Endodermal cell (in vitro differentiated cells): Measurements from ENCODE around the gene PTPRT. TPM values are rescaled to one million over a fixed set of nuclear protein-coding genes. Genes with fewer than 3 reads are reported as not detected.

Experiments used
- DNase-seq: peaks from one replicate; pipeline ENCODE4 v3.0.0-alpha.2; 2017
- H3K27ac ChIP-seq: 2 replicates; pipeline ENCODE4 v1.5.1; 2013; ENCODE audit warnings: mild to moderate bottlenecking, low read depth, low read length, moderate library complexity
- H3K27me3 ChIP-seq: 2 replicates; pipeline ENCODE4 v1.6.1; 2013; ENCODE audit warnings: mild to moderate bottlenecking, low read length, moderate library complexity; ENCODE audit not compliant: insufficient read depth, control insufficient read depth, poor library complexity, severe bottlenecking
- H3K36me3 ChIP-seq: 2 replicates; pipeline ENCODE4 v1.7.0; 2013; ENCODE audit warnings: mild to moderate bottlenecking, low read length, moderate library complexity; ENCODE audit not compliant: control insufficient read depth, insufficient read depth
- H3K4me1 ChIP-seq: one replicate; pipeline ENCODE4 v1.7.0; 2013; ENCODE audit warnings: low read length; ENCODE audit not compliant: control insufficient read depth, insufficient read depth
- H3K4me3 ChIP-seq: 2 replicates; pipeline ENCODE4 v1.5.1; 2013; ENCODE audit warnings: mild to moderate bottlenecking, low read length, moderate library complexity
- H3K9ac ChIP-seq: 2 replicates; pipeline ENCODE4 v1.6.1; 2013; ENCODE audit warnings: mild to moderate bottlenecking, low read length, moderate library complexity; ENCODE audit not compliant: poor library complexity, severe bottlenecking; ENCODE audit errors: extremely low read depth
- H3K9me3 ChIP-seq: 2 replicates; pipeline ENCODE4 v1.6.1; 2013; ENCODE audit warnings: mild to moderate bottlenecking, low read length, moderate library complexity; ENCODE audit not compliant: control insufficient read depth
- H3K27ac Mint-ChIP-seq: 2 replicates; pipeline ENCODE4 v1.8.0; 2020; ENCODE audit warnings: mixed read lengths
- H3K27me3 Mint-ChIP-seq: 2 replicates; pipeline ENCODE4 v1.8.0; 2021; ENCODE audit warnings: mild to moderate bottlenecking, mixed read lengths; ENCODE audit not compliant: insufficient read depth
- H3K36me3 Mint-ChIP-seq: 2 replicates; pipeline ENCODE4 v1.8.0; 2020; ENCODE audit warnings: low read depth, mixed read lengths
- H3K4me1 Mint-ChIP-seq: 2 replicates; pipeline ENCODE4 v1.8.0; 2020; ENCODE audit warnings: mixed read lengths
- H3K4me3 Mint-ChIP-seq: 2 replicates; pipeline ENCODE4 v1.8.0; 2020; ENCODE audit warnings: mild to moderate bottlenecking, moderate library complexity, mixed read lengths
- H3K9me3 Mint-ChIP-seq: 2 replicates; pipeline ENCODE4 v1.8.0; 2020; ENCODE audit warnings: mild to moderate bottlenecking, mixed read lengths
- WGBS, 2 experiments: methylation state at CpG; one replicate each; pipeline versions ENCODE4 v1.1.5 to v1.1.7; 2013; ENCODE audit warnings: missing lambda C conversion rate in 2 of 2, mixed read lengths in 1 of 2; ENCODE audit not compliant: insufficient coverage in 1 of 2, insufficient read length in 1 of 2; 5-methylcytosine and 5-hydroxymethylcytosine counted together
- total RNA-seq, 2 donors: library from RNA; stranded (reverse); fragmentation: NEBNext Ultra II Directional in 1 of 2; extraction: Animal tissue kit (Norgen Biotek cat#: 25700) in 1 of 2; gene quantifications; 2 replicates in 1 of 2; 3 replicates in 1 of 2; pipeline ENCODE4 v1.2.1, GENCODE V29; 2021
- TF ChIP-seq, protein P1 (sequence below): fragments of 200-600 bp; sonication (generic); conservative IDR thresholded peaks from 2 replicates; pipeline ENCODE4 v1.5.0; 2021; ENCODE audit warnings: antibody characterized with exemption, mild to moderate bottlenecking

PTPRT gene
- total RNA-seq, 2 donors from 2014 or later: 2.3 to 2.7 TPM

DNA sequence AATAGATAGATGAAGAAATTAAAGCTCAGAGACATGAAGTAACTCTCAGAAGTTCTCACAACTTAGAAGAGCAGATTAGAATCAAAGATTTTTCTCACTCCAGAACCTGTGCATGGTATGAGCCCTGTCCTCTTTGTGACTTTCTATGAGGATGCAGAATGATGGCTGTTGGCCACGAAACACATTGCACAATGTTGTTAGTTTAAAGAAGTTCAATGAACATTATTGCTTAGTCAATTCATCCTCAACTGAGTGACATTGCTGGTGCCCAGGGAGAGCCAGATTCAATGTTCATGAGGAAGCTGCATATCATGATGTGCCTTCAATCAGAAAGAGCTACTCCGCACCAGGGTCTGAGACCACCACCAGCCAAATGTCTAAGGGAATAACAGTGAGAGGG is 633.1 kb downstream of the PTPRT start:
- H3K4me1 ChIP-seq: no peaks in the 10 kb centered on the region
- no peaks in the 10 kb centered on the region for H3K36me3 ChIP-seq
- H3K27ac Mint-ChIP-seq: no peak overlapping the region
- H3K36me3 Mint-ChIP-seq: no peaks in the 10 kb centered on the region
- H3K9me3 Mint-ChIP-seq: no peaks in the 10 kb centered on the region
- 80 to 100% methylated on average over 1 to 2 of the region's 2 CpGs for WGBS, 2 experiments
- H3K27me3 Mint-ChIP-seq: peaks cover 63% of the 10 kb centered on the region
- H3K27me3 ChIP-seq: peaks cover 23% of the 10 kb centered on the region
- DNase-seq: no peak
- no peak overlapping the region for H3K27ac ChIP-seq
- no peak overlapping the region for H3K4me3 ChIP-seq
- H3K9me3 ChIP-seq: no peaks in the 10 kb centered on the region
- H3K9ac ChIP-seq: no peak overlapping the region
- no peak overlapping the region for H3K4me3 Mint-ChIP-seq
- peaks cover 2% of the 10 kb centered on the region for H3K4me1 Mint-ChIP-seq
- TF ChIP-seq, protein P1, sequence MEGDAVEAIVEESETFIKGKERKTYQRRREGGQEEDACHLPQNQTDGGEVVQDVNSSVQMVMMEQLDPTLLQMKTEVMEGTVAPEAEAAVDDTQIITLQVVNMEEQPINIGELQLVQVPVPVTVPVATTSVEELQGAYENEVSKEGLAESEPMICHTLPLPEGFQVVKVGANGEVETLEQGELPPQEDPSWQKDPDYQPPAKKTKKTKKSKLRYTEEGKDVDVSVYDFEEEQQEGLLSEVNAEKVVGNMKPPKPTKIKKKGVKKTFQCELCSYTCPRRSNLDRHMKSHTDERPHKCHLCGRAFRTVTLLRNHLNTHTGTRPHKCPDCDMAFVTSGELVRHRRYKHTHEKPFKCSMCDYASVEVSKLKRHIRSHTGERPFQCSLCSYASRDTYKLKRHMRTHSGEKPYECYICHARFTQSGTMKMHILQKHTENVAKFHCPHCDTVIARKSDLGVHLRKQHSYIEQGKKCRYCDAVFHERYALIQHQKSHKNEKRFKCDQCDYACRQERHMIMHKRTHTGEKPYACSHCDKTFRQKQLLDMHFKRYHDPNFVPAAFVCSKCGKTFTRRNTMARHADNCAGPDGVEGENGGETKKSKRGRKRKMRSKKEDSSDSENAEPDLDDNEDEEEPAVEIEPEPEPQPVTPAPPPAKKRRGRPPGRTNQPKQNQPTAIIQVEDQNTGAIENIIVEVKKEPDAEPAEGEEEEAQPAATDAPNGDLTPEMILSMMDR: no peak

DNA sequence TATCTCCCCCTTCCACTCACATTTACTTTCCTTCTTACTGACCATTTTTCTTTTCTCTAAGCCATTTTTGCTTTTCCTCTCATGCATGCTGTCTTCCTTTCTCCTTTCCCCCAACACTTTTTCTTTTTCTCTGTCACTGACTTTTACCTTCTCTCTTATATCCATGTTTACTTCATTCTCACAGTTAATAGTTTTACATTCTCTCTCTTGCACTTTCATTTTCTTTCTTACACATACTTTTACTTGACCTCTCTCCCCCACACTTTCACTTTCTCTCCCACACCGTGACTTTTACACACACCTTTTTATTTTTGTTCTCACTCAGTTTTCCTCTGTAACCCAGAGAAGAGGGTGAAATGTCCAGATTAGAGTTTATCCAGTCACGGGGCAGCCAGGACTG is 636.3 kb downstream of the PTPRT start:
- H3K4me3 ChIP-seq: no peak overlapping the region
- Mint-ChIP-seq H3K4me3 (no peak overlapping the region), H3K27me3 (peaks cover 66% of the 10 kb centered on the region), H3K27ac (no peak overlapping the region), H3K9me3 (no peaks in the 10 kb centered on the region), H3K36me3 (no peaks in the 10 kb centered on the region), H3K4me1 (peaks cover 5% of the 10 kb centered on the region)
- TF ChIP-seq, protein P1: no peak
- H3K27me3 ChIP-seq: peaks cover 28% of the 10 kb centered on the region
- H3K9ac ChIP-seq: no peak overlapping the region
- H3K36me3 ChIP-seq: no peaks in the 10 kb centered on the region
- no peaks in the 10 kb centered on the region for H3K9me3 ChIP-seq
- no peak overlapping the region for H3K27ac ChIP-seq
- WGBS, 2 experiments: 80 to 100% methylated on average over 1 to 2 of the region's 2 CpGs
- no peak for DNase-seq
- H3K4me1 ChIP-seq: no peaks in the 10 kb centered on the region

DNA sequence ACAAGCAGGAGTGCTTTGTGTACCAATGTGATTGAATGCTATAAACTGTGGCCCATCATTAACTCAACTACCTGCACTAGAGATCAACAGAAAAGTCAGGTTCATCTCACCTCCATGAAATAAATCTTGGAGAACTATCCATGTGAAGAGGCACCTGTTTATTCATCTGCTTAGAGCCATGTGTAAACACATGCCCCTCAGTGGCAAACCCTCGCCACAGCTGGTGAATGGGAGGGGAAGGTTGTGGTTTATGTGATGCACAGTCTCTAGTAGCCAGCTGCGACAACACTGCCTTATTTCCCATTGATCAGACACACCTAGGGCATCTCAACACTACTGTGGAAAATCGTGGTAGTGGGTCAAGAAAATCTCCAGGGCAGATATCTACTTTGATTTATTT is 640.2 kb downstream of the PTPRT start:
- no peaks in the 10 kb centered on the region for H3K9me3 ChIP-seq
- H3K36me3 ChIP-seq: no peaks in the 10 kb centered on the region
- H3K4me1 ChIP-seq: no peaks in the 10 kb centered on the region
- no peak overlapping the region for H3K4me3 ChIP-seq
- Mint-ChIP-seq H3K27ac (no peak overlapping the region), H3K36me3 (no peaks in the 10 kb centered on the region), H3K27me3 (peaks cover 42% of the 10 kb centered on the region), H3K4me3 (no peak overlapping the region), H3K9me3 (no peaks in the 10 kb centered on the region), H3K4me1 (peaks cover 6% of the 10 kb centered on the region)
- H3K27me3 ChIP-seq: peaks cover 23% of the 10 kb centered on the region
- H3K27ac ChIP-seq: no peak overlapping the region
- DNase-seq: no peak
- 66 to 100% methylated on average over 1 to 3 of the region's 3 CpGs for WGBS, 2 experiments
- no peak overlapping the region for H3K9ac ChIP-seq
- TF ChIP-seq, protein P1: no peak
